Prostate gland (tissue), 2 donors: ENCODE data around the gene ZNF543.

Source experiments
- POLR2A ChIP-seq: fragments of 450-650 bp; IDR thresholded peaks from one replicate; pipeline ENCODE4 v1.6.1; 2016; ENCODE audit warnings: antibody characterized with exemption, mild to moderate bottlenecking
- POLR2AphosphoS5 ChIP-seq: sonication (generic); formaldehyde crosslinking; IDR thresholded peaks from one replicate; pipeline ENCODE4 v1.6.1; 2017; ENCODE audit warnings: antibody characterized with exemption
- TF ChIP-seq, protein P1 (sequence below), 4 experiments: fragments of 200-600 bp in 2 of 4; fragments of 450-650 bp in 2 of 4; sonication (generic) in 2 of 4; IDR thresholded peaks; 1 replicate in 3 of 4; 2 replicates in 1 of 4; pipeline ENCODE4 v1.5.1; 2016 to 2019; ENCODE audit warnings: antibody characterized with exemption in 4 of 4, mild to moderate bottlenecking in 2 of 4, moderate library complexity in 2 of 4

DNA sequence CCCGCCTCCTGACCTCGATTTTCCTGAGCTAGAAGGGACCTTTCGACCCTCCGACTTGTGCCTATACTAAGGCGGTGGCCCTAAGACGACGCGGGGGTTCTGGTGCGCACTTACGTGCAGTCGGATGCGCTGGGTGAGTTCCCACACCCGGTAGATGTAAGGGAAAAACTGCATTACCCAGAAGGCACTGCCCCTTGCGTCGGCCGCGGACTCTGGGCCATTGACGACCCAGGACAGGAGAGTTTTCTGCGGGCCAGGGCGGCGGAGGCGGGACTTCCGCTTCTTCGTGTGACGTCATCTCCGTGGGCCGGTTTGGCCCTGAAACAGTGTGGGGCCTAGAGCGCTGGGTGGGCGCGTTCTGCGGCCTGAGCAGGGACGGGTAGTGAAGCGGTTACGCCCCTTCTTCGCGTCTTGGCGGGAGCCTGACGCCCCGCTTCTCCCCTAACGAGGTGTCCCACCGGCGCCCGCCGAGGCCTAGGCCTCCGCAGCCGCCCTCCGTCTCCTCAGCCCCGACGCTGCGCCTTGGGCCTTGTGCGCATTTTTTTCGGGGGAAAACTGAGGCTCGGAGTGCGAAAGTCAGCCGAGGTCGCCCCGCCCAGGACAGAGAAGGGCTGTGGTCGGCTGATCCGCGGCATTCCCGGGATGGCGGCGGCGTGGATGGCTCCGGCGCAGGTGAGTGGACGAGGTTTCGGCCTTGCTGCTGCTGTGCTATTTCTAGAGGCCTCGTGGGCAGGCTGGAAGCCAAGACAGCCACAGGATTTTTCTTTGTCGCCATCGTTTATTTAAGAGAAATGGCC, 39.9 kb upstream of the ZNF543 start, which contains the start of gene ZNF460:
- TF ChIP-seq, protein P1, sequence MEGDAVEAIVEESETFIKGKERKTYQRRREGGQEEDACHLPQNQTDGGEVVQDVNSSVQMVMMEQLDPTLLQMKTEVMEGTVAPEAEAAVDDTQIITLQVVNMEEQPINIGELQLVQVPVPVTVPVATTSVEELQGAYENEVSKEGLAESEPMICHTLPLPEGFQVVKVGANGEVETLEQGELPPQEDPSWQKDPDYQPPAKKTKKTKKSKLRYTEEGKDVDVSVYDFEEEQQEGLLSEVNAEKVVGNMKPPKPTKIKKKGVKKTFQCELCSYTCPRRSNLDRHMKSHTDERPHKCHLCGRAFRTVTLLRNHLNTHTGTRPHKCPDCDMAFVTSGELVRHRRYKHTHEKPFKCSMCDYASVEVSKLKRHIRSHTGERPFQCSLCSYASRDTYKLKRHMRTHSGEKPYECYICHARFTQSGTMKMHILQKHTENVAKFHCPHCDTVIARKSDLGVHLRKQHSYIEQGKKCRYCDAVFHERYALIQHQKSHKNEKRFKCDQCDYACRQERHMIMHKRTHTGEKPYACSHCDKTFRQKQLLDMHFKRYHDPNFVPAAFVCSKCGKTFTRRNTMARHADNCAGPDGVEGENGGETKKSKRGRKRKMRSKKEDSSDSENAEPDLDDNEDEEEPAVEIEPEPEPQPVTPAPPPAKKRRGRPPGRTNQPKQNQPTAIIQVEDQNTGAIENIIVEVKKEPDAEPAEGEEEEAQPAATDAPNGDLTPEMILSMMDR (IDR thresholded peaks at IDR 0.05), result peak in 2 of 4 experiments; percentile 3 to 12
- peak; percentile 73 for TF ChIP-seq POLR2A
- peak; percentile 94 for TF ChIP-seq POLR2AphosphoS5
